ENCODE data around the gene RPP25L. TPM values are rescaled to one million over a fixed set of nuclear protein-coding genes. Genes with fewer than 3 reads are reported as not detected.

Gene RPP25L
- total RNA-seq, 1 experiment from 2014 or later = 17.2 TPM

DNA sequence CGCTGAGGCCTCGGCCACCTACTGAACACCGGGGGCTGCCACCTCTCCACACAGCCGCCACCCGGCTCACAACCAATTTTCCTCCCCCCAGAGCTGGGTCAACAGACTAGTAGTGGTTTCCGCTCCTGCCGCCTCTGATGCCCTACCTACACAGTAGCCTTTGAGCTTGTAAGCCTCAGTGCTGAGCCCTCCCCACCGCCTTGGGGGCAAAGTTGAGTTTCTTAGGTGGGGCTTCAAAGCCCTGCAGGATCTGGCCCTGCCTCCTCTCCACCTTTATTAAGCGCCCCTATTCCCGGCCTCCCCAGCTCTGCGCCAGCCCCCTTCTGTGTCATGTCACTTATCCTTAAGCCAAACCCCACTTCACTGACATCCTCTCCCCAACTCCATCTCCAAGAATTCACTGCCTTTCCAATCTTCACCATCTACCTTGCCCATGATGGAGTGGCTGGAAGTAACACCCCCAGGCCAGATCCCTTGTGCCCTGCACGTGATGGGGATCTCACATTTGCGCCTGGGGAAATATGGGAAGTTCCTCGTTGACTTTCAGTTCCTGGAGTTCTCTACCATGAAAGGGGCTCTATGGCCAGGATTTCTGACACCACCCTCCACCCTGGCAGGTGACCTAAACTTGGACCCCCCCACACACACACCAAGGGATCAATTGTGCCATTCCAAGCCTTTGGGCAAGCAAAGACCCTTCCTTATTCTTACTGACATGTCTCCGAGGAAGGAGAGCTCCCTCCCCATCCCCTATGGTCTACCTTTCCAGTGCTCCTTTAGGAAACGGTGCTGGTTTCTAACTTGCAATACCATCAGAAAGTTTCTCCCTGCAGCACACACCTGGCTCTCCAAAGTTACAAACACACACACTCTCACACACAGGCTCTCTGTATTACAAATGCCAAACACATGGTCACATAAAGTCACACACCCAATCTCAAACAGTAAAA lies 19.7 kb downstream of the RPP25L start:
- Mint-ChIP-seq H3K9me3 (no peaks in the 10 kb centered on the region; a peak in 2 of 5 replicates), H3K27ac (no peak overlapping the region), H3K27me3 (ENCODE audit: low read depth) (peaks cover 91% of the 10 kb centered on the region), H3K4me3 (peak overlapping the region in 1 of 2 experiments; percentile 9; a peak in 1 of 5 replicates), H3K4me1 (peaks cover 23 to 36% of the 10 kb centered on the region in 2 experiments), H3K36me3 (ENCODE audit: insufficient read depth in 1 of 3, low read depth in 3 of 3) (peaks cover 0 to 2% (median 0%) of the 10 kb centered on the region in 3 experiments; a peak in 1 of 7 replicates)
- Histone ChIP-seq H2AFZ (ENCODE audit: low read length) (no peak overlapping the region), H3K27ac (ENCODE audit: insufficient read length, low read depth, low read length) (no peak overlapping the region), H3K4me2 (ENCODE audit: insufficient read depth, insufficient read length, low read length) (peak overlapping the region; percentile 47), H4K91ac (ENCODE audit: insufficient read length, low read depth, low read length) (no peak overlapping the region), H2BK12ac (ENCODE audit: insufficient read length, low read depth, low read length) (no peak overlapping the region), H2BK5ac (ENCODE audit: insufficient read length, low read length) (no peak overlapping the region), H3K9ac (ENCODE audit: extremely low read depth, insufficient read length, low read length) (no peak overlapping the region), H3K79me1 (ENCODE audit: insufficient read depth, low read depth, low read length, poor library complexity, severe bottlenecking) (no peaks in the 10 kb centered on the region), H4K20me1 (ENCODE audit: control insufficient read depth, insufficient read depth, insufficient read length) (peaks cover 4% of the 10 kb centered on the region), H3K18ac (ENCODE audit: insufficient read length, low read depth, low read length) (no peak overlapping the region), H2BK120ac (ENCODE audit: low read depth, low read length, poor library complexity, severe bottlenecking) (no peak overlapping the region), H3K27me3 (ENCODE audit: insufficient read depth, low read length) (peaks cover 58% of the 10 kb centered on the region), H3K23me2 (ENCODE audit: insufficient read length, low read depth, low read length, poor library complexity, severe bottlenecking) (peaks cover 21% of the 10 kb centered on the region), H3T11ph (ENCODE audit: low read length) (no peak overlapping the region), H4K8ac (replicated peaks; ENCODE audit: insufficient read length, low read depth, low read length) (no peak overlapping the region), H3K79me2 (ENCODE audit: insufficient read depth, low read length) (no peaks in the 10 kb centered on the region), H3K56ac (ENCODE audit: insufficient read length, low read depth, low read length) (no peak overlapping the region), H3K4me1 (ENCODE audit: insufficient read depth, low read length) (peaks cover 5% of the 10 kb centered on the region; the same call in 1 of the 2 replicates), H3K4ac (ENCODE audit: low read depth, low read length) (no peak overlapping the region), H2AK5ac (ENCODE audit: insufficient read length, low read length) (no peak overlapping the region), H3K14ac (ENCODE audit: insufficient read depth, low read length) (no peak overlapping the region), H2BK20ac (ENCODE audit: low read depth, low read length, poor library complexity, severe bottlenecking) (no peak overlapping the region), H3K23ac (ENCODE audit: insufficient read length, low read depth, low read length) (no peak overlapping the region), H4K5ac (ENCODE audit: insufficient read length, low read depth, low read length) (no peak overlapping the region), H3K9me3 (ENCODE audit: control insufficient read depth, low read depth, low read length) (no peaks in the 10 kb centered on the region), H2BK15ac (ENCODE audit: low read depth, low read length) (no peak overlapping the region)
- no peak for DNase-seq
- TF ChIP-seq, protein P1, sequence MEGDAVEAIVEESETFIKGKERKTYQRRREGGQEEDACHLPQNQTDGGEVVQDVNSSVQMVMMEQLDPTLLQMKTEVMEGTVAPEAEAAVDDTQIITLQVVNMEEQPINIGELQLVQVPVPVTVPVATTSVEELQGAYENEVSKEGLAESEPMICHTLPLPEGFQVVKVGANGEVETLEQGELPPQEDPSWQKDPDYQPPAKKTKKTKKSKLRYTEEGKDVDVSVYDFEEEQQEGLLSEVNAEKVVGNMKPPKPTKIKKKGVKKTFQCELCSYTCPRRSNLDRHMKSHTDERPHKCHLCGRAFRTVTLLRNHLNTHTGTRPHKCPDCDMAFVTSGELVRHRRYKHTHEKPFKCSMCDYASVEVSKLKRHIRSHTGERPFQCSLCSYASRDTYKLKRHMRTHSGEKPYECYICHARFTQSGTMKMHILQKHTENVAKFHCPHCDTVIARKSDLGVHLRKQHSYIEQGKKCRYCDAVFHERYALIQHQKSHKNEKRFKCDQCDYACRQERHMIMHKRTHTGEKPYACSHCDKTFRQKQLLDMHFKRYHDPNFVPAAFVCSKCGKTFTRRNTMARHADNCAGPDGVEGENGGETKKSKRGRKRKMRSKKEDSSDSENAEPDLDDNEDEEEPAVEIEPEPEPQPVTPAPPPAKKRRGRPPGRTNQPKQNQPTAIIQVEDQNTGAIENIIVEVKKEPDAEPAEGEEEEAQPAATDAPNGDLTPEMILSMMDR (conservative IDR thresholded peaks at IDR 0.05) = no peak
- WGBS (ENCODE audit: extremely low coverage, insufficient read length, low lambda C conversion rate) = no CpG with 5 or more reads among the region's 16 CpGs
